Measurements from ENCODE around the gene E2F6. TPM values are rescaled to one million over a fixed set of nuclear protein-coding genes. Genes with fewer than 3 reads are reported as not detected.

Gene E2F6
- total RNA-seq, 1 experiment from 2014 or later = 21.8 TPM

GRCh38 chr2:11465110-11465484, 864 bp downstream of the E2F6 start:
- peaks cover 23% of the 10 kb centered on the region; the same call in 1 of the 2 replicates for H3K79me2 ChIP-seq (ENCODE audit: insufficient read depth, low read length)

More at GRCh38 chr2:11465110-11465484, 864 bp downstream of the E2F6 start:
- H3K9me3 ChIP-seq (ENCODE audit: control insufficient read depth, low read depth, low read length) = no peaks in the 10 kb centered on the region
- H4K5ac ChIP-seq (ENCODE audit: insufficient read length, low read depth, low read length) = no peak overlapping the region
- H3K4me3 Mint-ChIP-seq = peak overlapping the region; percentile 73 to 85
- H3K4me1 ChIP-seq (ENCODE audit: insufficient read depth, low read length) = no peaks in the 10 kb centered on the region; the same call in 1 of the 2 replicates
- no peak for TF ChIP-seq CTCF (conservative IDR thresholded peaks at IDR 0.05)
- peak overlapping the region; percentile 96 for H3K18ac ChIP-seq (ENCODE audit: insufficient read length, low read depth, low read length)
- WGBS (ENCODE audit: extremely low coverage, insufficient read length, low lambda C conversion rate) = no CpG with 5 or more reads among the region's 6 CpGs
- H2BK5ac ChIP-seq (ENCODE audit: insufficient read length, low read length) = no peak overlapping the region
- H3K23ac ChIP-seq (ENCODE audit: insufficient read length, low read depth, low read length) = no peak overlapping the region
- no peak overlapping the region; a peak in 1 of 7 replicates for H3K27ac Mint-ChIP-seq
- H3T11ph ChIP-seq (ENCODE audit: low read length) = no peak overlapping the region
- no peaks in the 10 kb centered on the region for H4K20me1 ChIP-seq (ENCODE audit: control insufficient read depth, insufficient read depth, insufficient read length)
- H3K4ac ChIP-seq (ENCODE audit: low read depth, low read length) = no peak overlapping the region
- H3K9me3 Mint-ChIP-seq = peaks cover 8 to 12% of the 10 kb centered on the region in 2 experiments
- no peak for DNase-seq
- peaks cover 20% of the 10 kb centered on the region for H3K27me3 Mint-ChIP-seq (ENCODE audit: low read depth)
- H2BK20ac ChIP-seq (ENCODE audit: low read depth, low read length, poor library complexity, severe bottlenecking) = no peak overlapping the region
- no peak overlapping the region for H2AK5ac ChIP-seq (ENCODE audit: insufficient read length, low read length)
- H3K4me2 ChIP-seq (ENCODE audit: insufficient read depth, insufficient read length, low read length) = peak overlapping the region; percentile 80
- H3K23me2 ChIP-seq (ENCODE audit: insufficient read length, low read depth, low read length, poor library complexity, severe bottlenecking) = peaks cover 4% of the 10 kb centered on the region
- H3K14ac ChIP-seq (ENCODE audit: insufficient read depth, low read length) = 0 out of 2 replicates have a peak overlapping the region, but pooled peaks have one; percentile 96
- H3K79me1 ChIP-seq (ENCODE audit: insufficient read depth, low read depth, low read length, poor library complexity, severe bottlenecking) = peaks cover 11% of the 10 kb centered on the region
- no peak overlapping the region for H2AFZ ChIP-seq (ENCODE audit: low read length)
- H2BK15ac ChIP-seq (ENCODE audit: low read depth, low read length) = no peak overlapping the region
- H4K8ac ChIP-seq (replicated peaks; ENCODE audit: insufficient read length, low read depth, low read length) = no peak overlapping the region
- peaks cover 17 to 22% (median 20%) of the 10 kb centered on the region in 3 experiments for H3K36me3 Mint-ChIP-seq (ENCODE audit: insufficient read depth in 1 of 3, low read depth in 3 of 3)
- no peaks in the 10 kb centered on the region for H3K27me3 ChIP-seq (ENCODE audit: insufficient read depth, low read length)
- H2BK12ac ChIP-seq (ENCODE audit: insufficient read length, low read depth, low read length) = no peak overlapping the region
- no peak overlapping the region for H3K9ac ChIP-seq (ENCODE audit: extremely low read depth, insufficient read length, low read length)
- H4K91ac ChIP-seq (ENCODE audit: insufficient read length, low read depth, low read length) = no peak overlapping the region
- peaks cover 9 to 16% of the 10 kb centered on the region in 2 experiments for H3K4me1 Mint-ChIP-seq
- H3K56ac ChIP-seq (ENCODE audit: insufficient read length, low read depth, low read length) = no peak overlapping the region
- H2BK120ac ChIP-seq (ENCODE audit: low read depth, low read length, poor library complexity, severe bottlenecking) = no peak overlapping the region
- H3K27ac ChIP-seq (ENCODE audit: insufficient read length, low read depth, low read length) = no peak overlapping the region

Measured in H9 (cell line).